OCI-M2 (cell line): ENCODE data around the gene AGRN.
"Not testable (repeated sequence)": the region's sequence is repeated elsewhere in the genome, so short reads cannot be mapped to it uniquely, and the experiment has no call there.

Experiments
- DNase-seq: peaks from one replicate; lab custom pipeline; 2025; ENCODE audit not compliant: unreplicated experiment; lab: John Stamatoyannopoulos, UW

AGRN gene

GRCh38 chr1:981491-981954 lies 38.4 kb upstream of the AGRN start:
- no peak for DNase-seq

DNA sequence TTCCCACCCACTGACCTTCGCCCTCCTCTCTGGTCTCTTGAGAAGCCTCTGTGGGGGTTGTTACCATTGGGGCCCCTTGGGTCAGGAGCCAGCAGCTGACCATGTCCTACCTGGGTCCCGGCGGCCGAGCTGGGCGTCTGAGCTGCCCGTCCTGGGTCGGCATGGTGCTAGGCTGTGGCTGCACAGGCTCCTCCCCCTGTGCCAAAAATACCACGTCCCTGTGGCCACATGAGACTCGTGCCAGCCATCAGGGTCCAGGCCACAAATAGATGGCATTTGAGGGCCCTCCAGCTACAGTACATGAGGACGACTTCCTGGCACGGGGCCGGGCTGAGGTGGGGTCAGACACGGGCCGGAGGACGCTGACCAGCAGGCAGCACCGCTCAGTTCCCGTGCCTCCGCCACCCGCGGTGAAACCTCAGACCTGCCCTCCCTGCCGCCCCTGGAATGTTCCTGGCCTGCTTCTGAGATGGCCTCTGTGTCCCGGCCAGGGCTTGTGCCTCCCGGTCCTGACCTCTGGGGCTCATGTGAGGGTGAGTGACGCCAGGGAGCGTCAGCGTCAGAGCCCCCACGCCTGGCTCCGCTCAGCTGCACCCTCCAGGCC lies 37.9 kb upstream of the AGRN start, which contains the start of gene PERM1:
TSS of gene PERM1 (minus strand) at position 139 of the 604 bp plus-strand sequence. CDS start 1,064 bp downstream, outside the sequence.
- no peak for DNase-seq

- DNase-seq: no peak
Measured at GRCh38 chr1:982765-983436, 37.0 kb upstream of the AGRN start.

GRCh38 chr1:983798-984475 lies 36.0 kb upstream of the AGRN start:
- DNase-seq: no peak

- DNase-seq: no peak
Measured at GRCh38 chr1:984476-984814, 35.5 kb upstream of the AGRN start.

- DNase-seq: no peak
Measured at GRCh38 chr1:985126-985525, 34.8 kb upstream of the AGRN start.

GRCh38 chr1:988061-988460 lies 31.9 kb upstream of the AGRN start:
- DNase-seq: not testable (repeated sequence)

DNA sequence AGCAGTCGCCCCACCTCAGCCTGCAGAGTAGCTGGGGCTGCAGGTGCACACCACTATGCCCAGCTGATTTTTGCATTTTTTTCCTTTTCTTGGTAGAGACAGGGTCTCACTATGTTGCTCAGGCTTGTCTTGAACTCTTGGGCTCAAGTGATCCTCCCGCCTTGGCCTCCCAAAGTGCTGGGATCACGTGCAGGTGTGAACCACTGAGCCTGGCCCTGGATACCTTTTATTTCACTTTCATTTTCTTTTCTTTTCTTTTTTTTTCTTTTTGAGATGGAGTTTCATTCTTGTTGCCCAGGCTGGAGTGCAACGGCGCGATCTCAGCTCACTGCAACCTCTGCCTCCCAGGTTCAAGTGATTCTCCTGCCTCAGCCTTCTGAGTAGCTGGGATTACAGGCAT lies 28.6 kb upstream of the AGRN start:
- DNase-seq: not testable (repeated sequence)

GRCh38 chr1:991895-992294 lies 28.0 kb upstream of the AGRN start:
- no peak for DNase-seq

DNA sequence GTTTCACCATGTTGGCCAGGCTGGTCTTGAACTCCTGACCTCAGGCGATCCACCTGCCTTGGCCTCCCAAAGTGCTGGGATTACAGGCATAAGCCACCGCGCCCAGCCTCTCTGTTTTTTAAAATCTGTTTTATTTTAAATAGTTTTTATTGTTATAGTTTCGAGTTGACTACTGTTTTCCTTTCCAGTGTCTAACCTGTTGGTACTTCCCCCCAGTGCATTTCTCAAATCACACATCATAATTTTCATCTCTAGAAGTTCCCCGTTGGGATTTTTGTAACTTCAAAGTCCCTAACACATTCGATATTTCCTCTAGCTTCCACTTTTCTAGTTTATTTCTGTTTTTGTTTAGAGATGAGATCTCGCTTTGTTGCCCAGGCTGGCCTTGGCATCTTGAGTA lies 27.6 kb upstream of the AGRN start:
- DNase-seq: no peak

DNA sequence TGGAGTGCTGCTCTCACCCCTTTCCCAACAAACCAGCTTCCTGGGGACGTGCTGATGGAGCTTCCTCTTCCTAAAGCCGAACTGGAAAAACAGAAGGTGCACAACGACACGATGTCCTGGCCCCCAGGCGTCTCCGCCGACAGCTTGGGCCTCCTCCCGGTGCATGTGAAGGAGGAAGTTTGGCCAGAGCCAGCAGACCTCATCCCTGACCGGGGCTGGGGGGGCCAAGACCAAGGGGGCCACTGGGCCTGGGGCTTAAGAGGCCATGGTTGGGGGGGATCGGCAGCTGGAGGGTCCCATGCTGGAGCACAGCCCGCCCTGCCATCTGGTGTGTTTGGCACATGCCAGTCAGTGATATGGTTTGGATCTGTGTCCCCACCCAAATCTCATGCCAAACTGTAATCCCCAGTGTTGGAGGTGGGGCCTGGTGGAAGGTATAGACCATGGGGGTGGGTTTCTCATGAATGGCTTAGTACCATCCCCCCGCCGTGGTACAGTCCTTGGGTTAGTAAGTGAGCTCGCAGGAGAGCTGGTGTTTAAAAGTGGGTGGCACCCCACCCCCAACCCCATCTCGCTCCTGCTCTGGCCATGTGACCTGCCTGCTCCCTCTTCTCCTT lies 26.4 kb upstream of the AGRN start:
- DNase-seq: no peak

GRCh38 chr1:994546-994945 lies 25.4 kb upstream of the AGRN start:
- not testable (repeated sequence) for DNase-seq

GRCh38 chr1:995665-996633 lies 24.0 kb upstream of the AGRN start:
- no peak for DNase-seq

GRCh38 chr1:996851-997712 lies 22.8 kb upstream of the AGRN start:
- no peak for DNase-seq

- no peak for DNase-seq
Measured at GRCh38 chr1:997713-997992, 22.3 kb upstream of the AGRN start.

GRCh38 chr1:997993-998744 lies 21.8 kb upstream of the AGRN start:
- no peak for DNase-seq

DNA sequence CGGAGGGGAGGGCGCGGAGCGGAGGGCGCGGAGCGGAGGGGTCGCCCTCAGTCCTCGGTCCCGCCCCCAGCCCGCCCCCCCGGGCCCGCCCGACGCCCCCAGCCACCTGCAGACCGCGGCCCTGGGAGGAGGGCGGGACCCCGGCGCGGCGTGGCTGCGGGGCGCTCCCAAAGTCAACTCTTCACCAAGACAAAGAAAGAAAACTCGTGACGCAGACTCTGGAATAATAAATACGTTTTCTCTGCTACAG lies 21.2 kb upstream of the AGRN start:
- no peak for DNase-seq

DNA sequence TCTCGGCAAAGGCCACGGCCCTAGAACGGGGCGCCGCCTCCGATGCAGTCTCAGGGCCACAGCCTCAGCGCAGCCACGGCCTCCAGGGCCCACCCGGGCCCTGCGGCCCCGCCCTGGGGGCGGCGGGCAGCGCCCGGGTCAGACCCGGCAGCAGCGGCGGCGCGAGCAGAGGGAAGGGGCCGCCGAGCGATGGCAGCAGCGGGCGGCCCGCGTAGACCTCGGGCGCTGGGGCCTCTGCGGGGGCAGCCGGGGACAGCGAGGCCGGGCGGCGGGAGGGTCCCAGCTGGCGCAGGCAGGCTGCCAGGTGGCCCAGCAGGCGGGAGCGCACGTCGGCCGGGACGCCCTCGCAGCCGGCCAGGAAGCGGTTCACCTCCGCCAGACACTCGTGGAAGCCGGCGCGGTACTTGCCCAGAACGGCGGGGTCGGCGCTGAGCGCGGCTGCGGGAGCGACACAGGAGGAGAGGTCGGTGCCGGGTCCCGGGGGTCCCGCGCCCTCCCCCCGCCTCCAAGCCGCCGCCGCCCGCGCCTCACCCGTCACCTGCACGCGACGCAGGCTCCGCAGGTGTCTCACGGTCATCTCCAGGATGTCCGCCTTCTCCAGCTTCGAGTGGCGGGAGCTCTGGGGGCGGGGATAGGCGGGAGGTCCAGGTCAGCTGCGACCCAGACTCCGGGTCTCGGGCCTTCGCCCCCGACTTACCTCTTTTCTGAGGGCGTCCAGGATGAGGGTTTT lies 20.8 kb upstream of the AGRN start:
- no peak for DNase-seq
